Mesothelial cell of epicardium (in vitro differentiated cells): ENCODE data around the gene SKAP1. TPM values are rescaled to one million over a fixed set of nuclear protein-coding genes. Genes with fewer than 3 reads are reported as not detected.
"Not testable (repeated sequence)": the region's sequence is repeated elsewhere in the genome, so short reads cannot be mapped to it uniquely, and the experiment has no call there.

Experiments
- DNase-seq, 2 experiments: peaks; one replicate each; pipeline ENCODE4 v3.0.0; 2021; ENCODE audit warnings: low spot score in 2 of 2; ENCODE audit not compliant: unreplicated experiment in 2 of 2
- H3K27ac Mint-ChIP-seq: 2 replicates; pipeline ENCODE4 v1.8.0; 2021; ENCODE audit warnings: mixed read lengths
- H3K27me3 Mint-ChIP-seq: 2 replicates; pipeline ENCODE4 v1.8.0; 2021; ENCODE audit warnings: low read depth, mixed read lengths
- H3K36me3 Mint-ChIP-seq: 2 replicates; pipeline ENCODE4 v1.8.0; 2021; ENCODE audit warnings: mixed read lengths
- H3K4me1 Mint-ChIP-seq: 2 replicates; pipeline ENCODE4 v1.8.0; 2021; ENCODE audit warnings: mixed read lengths
- H3K4me3 Mint-ChIP-seq: 2 replicates; pipeline ENCODE4 v1.8.0; 2021; ENCODE audit warnings: mild to moderate bottlenecking, moderate library complexity, mixed read lengths
- H3K9me3 Mint-ChIP-seq: 2 replicates; pipeline ENCODE4 v1.8.0; 2021; ENCODE audit warnings: mixed read lengths
- CTCF ChIP-seq: fragments of 200-600 bp; sonication (generic); IDR thresholded peaks from one replicate; pipeline ENCODE4 v1.5.0; 2021; ENCODE audit warnings: antibody characterized with exemption; ENCODE audit not compliant: unreplicated experiment
- total RNA-seq: library from RNA; stranded (reverse); gene quantifications from 3 replicates; pipeline ENCODE4 v1.2.1, GENCODE V29; 2021

The SKAP1 gene
- total RNA-seq, 1 donor from 2014 or later, result 3.4 TPM

- Mint-ChIP-seq H3K9me3 (no peaks in the 10 kb centered on the region), H3K27ac (peak overlapping the region; percentile 95), H3K36me3 (no peaks in the 10 kb centered on the region), H3K27me3 (no peaks in the 10 kb centered on the region), H3K4me1 (peaks cover 86% of the 10 kb centered on the region), H3K4me3 (peak overlapping the region; percentile 59)
- no peak for TF ChIP-seq CTCF
- no peak for DNase-seq
Observed at GRCh38 chr17:48295362-48296288, 134.4 kb downstream of the SKAP1 start.

- Mint-ChIP-seq H3K27me3 (no peaks in the 10 kb centered on the region), H3K4me3 (peak overlapping the region; percentile 59)
Observed at GRCh38 chr17:48294806-48295361, 135.1 kb downstream of the SKAP1 start.

GRCh38 chr17:48294020-48294805 is 135.8 kb downstream of the SKAP1 start:
- DNase-seq, result no peak
- Mint-ChIP-seq H3K27ac (peak overlapping the region; percentile 95), H3K27me3 (no peaks in the 10 kb centered on the region), H3K36me3 (no peaks in the 10 kb centered on the region), H3K9me3 (no peaks in the 10 kb centered on the region), H3K4me3 (peak overlapping the region; percentile 59), H3K4me1 (peaks cover 83% of the 10 kb centered on the region)
- TF ChIP-seq CTCF, result no peak

More at GRCh38 chr17:48294806-48295361, 135.1 kb downstream of the SKAP1 start:
- no peaks in the 10 kb centered on the region for H3K36me3 Mint-ChIP-seq
- no peak for DNase-seq
- H3K9me3 Mint-ChIP-seq, result no peaks in the 10 kb centered on the region
- peak overlapping the region; percentile 95 for H3K27ac Mint-ChIP-seq
- peaks cover 86% of the 10 kb centered on the region for H3K4me1 Mint-ChIP-seq
- TF ChIP-seq CTCF, result no peak

GRCh38 chr17:48293319-48294019 is 136.5 kb downstream of the SKAP1 start:
- no peaks in the 10 kb centered on the region for H3K9me3 Mint-ChIP-seq
- H3K4me1 Mint-ChIP-seq, result peaks cover 79% of the 10 kb centered on the region
- H3K27me3 Mint-ChIP-seq, result no peaks in the 10 kb centered on the region
- peak overlapping the region; percentile 95 for H3K27ac Mint-ChIP-seq
- no peaks in the 10 kb centered on the region for H3K36me3 Mint-ChIP-seq
- no peak for DNase-seq
- H3K4me3 Mint-ChIP-seq, result peak overlapping the region; percentile 59
- no peak for TF ChIP-seq CTCF

GRCh38 chr17:48290378-48290777 is 139.6 kb downstream of the SKAP1 start:
- TF ChIP-seq CTCF, result no peak
- Mint-ChIP-seq H3K9me3 (no peaks in the 10 kb centered on the region), H3K27ac (peak overlapping the region; percentile 91), H3K36me3 (no peaks in the 10 kb centered on the region), H3K4me3 (no peak overlapping the region), H3K4me1 (peaks cover 74% of the 10 kb centered on the region), H3K27me3 (no peaks in the 10 kb centered on the region)
- no peak for DNase-seq

GRCh38 chr17:48286917-48287316 is 143.1 kb downstream of the SKAP1 start:
- Mint-ChIP-seq H3K27ac (peak overlapping the region; percentile 78), H3K4me1 (peaks cover 75% of the 10 kb centered on the region)
- not testable (repeated sequence) for H3K9me3 Mint-ChIP-seq, H3K27me3 Mint-ChIP-seq, DNase-seq, H3K4me3 Mint-ChIP-seq, H3K36me3 Mint-ChIP-seq
